ENCODE data around the gene HSD17B12. TPM values are rescaled to one million over a fixed set of nuclear protein-coding genes. Genes with fewer than 3 reads are reported as not detected.

The HSD17B12 gene
- total and polyA plus RNA-seq, 2 of the 8 experiments (the other 6 are each of a cell fraction or from before 2014, with no cell fraction given) = 46.0 to 121 TPM

DNA sequence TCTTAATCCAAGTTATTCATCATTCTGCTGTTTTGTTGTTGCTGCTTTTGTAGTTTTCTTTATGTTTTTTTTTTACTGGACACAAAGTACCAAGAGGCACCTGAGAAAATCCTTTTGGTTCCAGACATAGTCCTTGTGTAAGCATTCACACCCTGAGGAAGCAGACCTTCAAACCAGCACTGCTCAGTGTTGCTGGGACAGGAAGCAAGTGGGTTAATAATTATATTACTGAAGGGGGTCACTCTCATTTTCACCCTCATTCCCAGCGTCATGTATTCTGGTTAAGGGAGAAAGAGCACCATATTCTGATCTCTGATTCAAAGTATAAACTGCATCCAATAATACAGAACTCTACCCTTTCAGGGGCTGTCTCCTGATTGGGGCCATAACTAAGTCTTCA, 194.2 kb downstream of the HSD17B12 start:
- Histone ChIP-seq H4K8ac (ENCODE audit: extremely low read depth, insufficient read depth, low read length) (no peak overlapping the region), H3K9ac (replicated peaks in 1 of 4; ENCODE audit: extremely low read depth in 1 of 4, low read depth in 3 of 4, low read length in 3 of 4) (no peak overlapping the region), H3K27me3 (replicated peaks in 1 of 4; ENCODE audit: control insufficient read depth in 3 of 4, extremely low read depth in 1 of 4, insufficient read depth in 3 of 4, low read length in 3 of 4) (peaks cover 1 to 10% (median 7%) of the 10 kb centered on the region in 4 experiments; a peak in 4 of 7 replicates), H2BK12ac (ENCODE audit: low read depth, low read length) (no peak overlapping the region), H3K36me3 (ENCODE audit: control insufficient read depth in 2 of 4, insufficient read depth in 4 of 4, low read length in 3 of 4) (no peaks in the 10 kb centered on the region), H2BK15ac (ENCODE audit: low read length) (no peak overlapping the region), H4K5ac (ENCODE audit: insufficient read length, low read depth, low read length) (no peak overlapping the region), H3K14ac (ENCODE audit: insufficient read length) (no peak overlapping the region), H3K4ac (replicated peaks; ENCODE audit: insufficient read length, low read depth, low read length) (no peak overlapping the region), H2BK5ac (ENCODE audit: low read depth, low read length) (no peak overlapping the region), H4K91ac (replicated peaks; ENCODE audit: insufficient read length, low read length) (no peak overlapping the region), H2AFZ (ENCODE audit: low read length) (no peak overlapping the region), H2BK120ac (replicated peaks; ENCODE audit: low read depth, low read length) (no peak overlapping the region), H3K23ac (ENCODE audit: insufficient read length) (no peak overlapping the region), H3K4me3 (ENCODE audit: extremely low read depth in 1 of 4, insufficient read depth in 2 of 4, low read depth in 3 of 4, low read length in 4 of 4) (no peak overlapping the region), H3K4me2 (ENCODE audit: insufficient read depth in 1 of 2, low read depth in 2 of 2, low read length in 2 of 2) (no peak overlapping the region), H3K9me3 (ENCODE audit: insufficient read depth in 2 of 2, low read depth in 1 of 2, low read length in 1 of 2) (no peaks in the 10 kb centered on the region), H3K79me2 (ENCODE audit: control insufficient read depth in 1 of 2, insufficient read depth in 2 of 2, low read length in 2 of 2) (no peaks in the 10 kb centered on the region), H3K18ac (ENCODE audit: extremely low read depth, low read length) (no peak overlapping the region), H3K4me1 (replicated peaks in 1 of 4; ENCODE audit: control insufficient read depth in 3 of 4, insufficient read depth in 4 of 4, low read length in 3 of 4) (no peaks in the 10 kb centered on the region), H3K56ac (replicated peaks; ENCODE audit: insufficient read length, low read depth, low read length) (no peak overlapping the region), H3K23me2 (ENCODE audit: low read depth, low read length) (no peaks in the 10 kb centered on the region), H2AK5ac (ENCODE audit: low read depth, low read length) (no peak overlapping the region), H4K20me1 (replicated peaks in 1 of 2; ENCODE audit: control insufficient read depth in 1 of 2, insufficient read depth in 2 of 2, low read length in 2 of 2) (no peaks in the 10 kb centered on the region), H3K79me1 (ENCODE audit: low read depth, low read length) (no peaks in the 10 kb centered on the region), H3K27ac (ENCODE audit: low read depth, low read length) (no peak overlapping the region), H2BK20ac (ENCODE audit: low read length) (no peak overlapping the region)
- no peak for FAIRE-seq
- WGBS, 2 experiments (ENCODE audit: extremely low coverage in 1 of 2, insufficient coverage in 1 of 2, insufficient read length in 1 of 2, insufficient replicate concordance in 2 of 2, low coverage in 1 of 2, low lambda C conversion rate in 2 of 2, missing lambda C conversion rate in 1 of 2) = 64% methylated on average over 1 of the region's 1 CpG; no CpG with 5 or more reads in 1 of the 2 experiments
- ChIA-PET CTCF (ENCODE audit: partially characterized antibody) (interaction anchor here (0.7 to 2.8 kb wide), 2 partner anchors 15 to 163 kb away, joined by 3 to 12 read pairs; no protein-coding TSS in a partner anchor), POLR2A (ENCODE audit: partially characterized antibody) (no interaction called here)
- DNase-seq (ENCODE audit: low read depth in 1 of 2, low spot score in 2 of 2) = no peak
- TF ChIP-seq SAP30 (IDR thresholded peaks at IDR 0.05; ENCODE audit: insufficient read depth, insufficient replicate concordance, low read length) (no peak), CTBP2 (IDR thresholded peaks at IDR 0.05; ENCODE audit: borderline replicate concordance, insufficient read depth, insufficient read length, low read length) (no peak)

All from H1 (cell line).